HG03097 (cell line): ENCODE results near the gene AMT.
A peak's percentile ranks its signal among the peaks of the same experiment; 100 is the strongest.

Source experiments
- ATAC-seq: cut with Tn5 transposase; IDR thresholded peaks from one replicate; pipeline ENCODE4 v1.9.1; 2021; ENCODE audit not compliant: unreplicated experiment, low FRiP score

Gene AMT

GRCh38 chr3:49422379-49423248 is at the start of gene AMT:
TSS of gene AMT (minus strand) at chr3:49422473. CDS start at chr3:49422450, 23 bp downstream.
- ATAC-seq: no peak

GRCh38 chr3:49470714-49471420 is 48.6 kb upstream of the AMT start:
- ATAC-seq: peak; percentile 22

GRCh38 chr3:49469936-49470713 is 47.9 kb upstream of the AMT start, which contains the start of gene DAG1:
TSS of gene DAG1 (plus strand) at chr3:49470267. CDS start at chr3:49510535, 40,268 bp downstream.
- peak; percentile 80 for ATAC-seq

- ATAC-seq: no peak
Measured at GRCh38 chr3:49469037-49469935, 47.0 kb upstream of the AMT start.

GRCh38 chr3:49466085-49466484 is 43.8 kb upstream of the AMT start:
- no peak for ATAC-seq

GRCh38 chr3:49465270-49466034 is 43.2 kb upstream of the AMT start:
- no peak for ATAC-seq

- ATAC-seq: no peak
Measured at GRCh38 chr3:49462222-49462621, 39.9 kb upstream of the AMT start.

GRCh38 chr3:49461443-49462171 is 39.3 kb upstream of the AMT start:
- ATAC-seq: no peak

GRCh38 chr3:49460956-49461355 is 38.7 kb upstream of the AMT start:
- no peak for ATAC-seq

- ATAC-seq: no peak
Measured at GRCh38 chr3:49460188-49460890, 38.1 kb upstream of the AMT start.

GRCh38 chr3:49456466-49456865 is 34.2 kb upstream of the AMT start:
- ATAC-seq: no peak

- ATAC-seq: no peak
Measured at GRCh38 chr3:49454898-49455681, 32.8 kb upstream of the AMT start.

- no peak for ATAC-seq
Measured at GRCh38 chr3:49454458-49454857, 32.2 kb upstream of the AMT start.

GRCh38 chr3:49453621-49454020 is 31.3 kb upstream of the AMT start:
- no peak for ATAC-seq

- no peak for ATAC-seq
Measured at GRCh38 chr3:49445391-49445790, 23.1 kb upstream of the AMT start.

GRCh38 chr3:49434731-49435130 is 12.5 kb upstream of the AMT start:
- ATAC-seq: no peak

- ATAC-seq: no peak
Measured at GRCh38 chr3:49428752-49429080, 6.4 kb upstream of the AMT start.
